ENCODE measurements around the gene TSSC4.

Gene TSSC4

DNA sequence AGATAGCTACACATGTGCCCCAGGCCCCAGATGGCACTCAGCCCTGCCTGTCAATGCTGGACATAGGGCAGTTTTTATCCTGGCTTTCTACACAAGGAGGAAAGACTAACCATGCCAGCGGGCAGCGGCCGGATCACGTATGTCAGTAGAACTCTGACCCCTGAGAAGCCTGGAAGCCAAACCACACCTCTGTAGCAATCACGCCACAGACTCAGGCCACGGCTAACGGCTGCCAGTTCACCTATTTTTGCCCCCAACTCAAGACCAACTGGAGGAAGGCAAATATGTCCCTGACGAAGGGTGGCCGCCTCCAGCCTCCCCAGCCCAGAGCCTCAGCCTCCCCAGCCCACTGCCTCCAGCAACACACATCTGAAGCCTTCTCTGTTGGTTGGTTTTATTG is 30.7 kb upstream of the TSSC4 start:
- DNase-seq, result no peak

GRCh38 chr11:2374456-2375201 is 25.9 kb upstream of the TSSC4 start:
- no peak for DNase-seq

- no peak for DNase-seq
Observed at GRCh38 chr11:2375341-2375853, 25.2 kb upstream of the TSSC4 start.

- DNase-seq, result no peak
Observed at GRCh38 chr11:2375964-2376551, 24.5 kb upstream of the TSSC4 start.

- DNase-seq, result peak in 1 of 2 experiments; percentile 12
Observed at GRCh38 chr11:2376751-2377451, 23.6 kb upstream of the TSSC4 start, which contains the start of gene CD81. Gene CD81, plus strand, starts transcription at chr11:2377310. Its CDS starts 240 bp downstream, at chr11:2377550.

- peak in 1 of 2 experiments; percentile 31 for DNase-seq
Observed at GRCh38 chr11:2377511-2378443, 22.8 kb upstream of the TSSC4 start.

GRCh38 chr11:2378527-2379210 is 21.9 kb upstream of the TSSC4 start:
- no peak for DNase-seq

DNA sequence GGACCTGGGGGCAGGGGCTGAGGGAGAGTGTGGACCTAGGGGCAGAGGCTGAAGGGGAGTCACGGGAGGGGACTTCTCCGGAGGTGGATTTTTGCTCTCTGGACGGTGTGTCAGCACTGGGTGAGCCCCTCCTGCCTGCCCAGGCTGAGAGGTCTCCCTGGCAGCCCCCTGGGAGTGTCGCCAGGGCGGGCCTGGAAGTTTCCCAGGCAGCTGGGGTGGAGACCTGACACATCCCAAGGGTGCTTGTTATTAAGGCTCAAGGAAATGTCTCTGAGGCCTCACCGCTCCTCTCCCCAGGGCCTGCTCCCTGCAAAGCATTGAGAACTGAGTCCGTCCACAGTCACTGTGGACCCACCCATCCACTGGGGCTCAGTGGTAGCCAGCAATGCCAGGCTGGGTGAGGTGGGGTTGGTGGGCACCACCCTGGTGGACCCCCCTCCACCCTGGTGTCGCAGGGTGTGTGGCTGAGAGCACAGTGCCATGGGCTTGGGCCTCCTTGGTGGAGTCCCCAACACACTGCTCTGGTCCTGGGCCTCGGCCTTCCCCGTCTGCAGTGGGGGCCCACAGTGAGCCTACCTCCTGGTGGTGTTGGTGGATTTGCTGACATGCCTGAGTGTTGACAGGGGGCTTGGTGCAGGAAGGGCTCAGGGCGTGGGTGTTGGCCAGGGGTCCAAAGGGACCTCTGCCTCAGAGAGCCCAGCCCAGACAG is 20.9 kb upstream of the TSSC4 start:
- DNase-seq, result no peak

GRCh38 chr11:2380396-2380795 is 20.2 kb upstream of the TSSC4 start:
- DNase-seq, result no peak

GRCh38 chr11:2380807-2381350 is 19.7 kb upstream of the TSSC4 start:
- DNase-seq, result no peak

- DNase-seq, result no peak
Observed at GRCh38 chr11:2381494-2382128, 18.9 kb upstream of the TSSC4 start.

- no peak for DNase-seq
Observed at GRCh38 chr11:2382129-2382517, 18.4 kb upstream of the TSSC4 start.

- DNase-seq, result no peak
Observed at GRCh38 chr11:2382936-2383851, 17.4 kb upstream of the TSSC4 start.

- DNase-seq, result no peak
Observed at GRCh38 chr11:2383852-2384804, 16.4 kb upstream of the TSSC4 start.

DNA sequence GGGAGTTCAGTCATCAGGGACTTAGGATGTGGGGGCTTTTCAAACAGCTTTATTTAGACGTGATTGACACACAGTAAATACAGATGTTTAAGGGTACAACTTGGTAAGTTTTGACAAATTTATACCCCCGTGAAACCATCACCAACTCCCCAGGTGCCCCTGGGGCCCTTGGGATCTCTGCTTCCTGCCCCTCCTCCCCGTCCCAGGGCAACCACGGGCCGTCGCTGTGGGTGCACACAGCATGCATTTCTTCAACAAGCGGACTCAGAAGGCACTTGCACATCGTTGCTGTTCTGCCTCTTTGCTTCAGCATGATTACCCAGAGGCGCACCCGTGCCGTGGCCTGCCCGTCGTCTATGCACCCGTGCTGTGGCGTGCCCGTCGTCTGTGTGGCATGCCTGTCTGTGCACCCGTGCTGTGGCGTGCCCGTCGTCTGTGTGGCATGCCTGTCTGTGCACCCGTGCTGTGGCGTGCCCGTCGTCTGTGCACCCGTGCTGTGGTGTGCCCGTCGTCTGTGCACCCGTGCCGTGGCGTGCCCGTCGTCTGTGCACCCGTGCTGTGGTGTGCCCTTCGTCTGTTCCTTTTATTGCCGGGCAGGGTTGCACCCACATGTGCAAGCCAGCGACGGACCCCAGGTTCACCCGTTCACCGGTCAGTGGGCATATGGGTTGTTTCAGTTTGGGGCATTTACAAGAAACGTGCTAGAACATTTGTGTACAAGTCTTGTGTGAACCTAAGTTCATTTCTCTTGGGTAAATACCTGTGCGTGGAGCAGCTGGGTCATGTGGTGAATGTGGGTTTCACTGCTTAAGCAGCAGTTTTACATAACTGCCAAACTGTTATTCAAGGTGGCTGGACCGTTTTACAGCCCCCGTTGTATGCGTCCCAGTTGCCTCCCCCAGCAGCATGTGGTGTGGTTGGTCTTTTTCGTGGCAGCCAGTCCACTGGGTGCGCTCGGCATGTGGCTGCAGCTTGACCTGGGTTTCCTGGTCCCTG is 15.1 kb upstream of the TSSC4 start:
- no peak for DNase-seq

- DNase-seq, result no peak
Observed at GRCh38 chr11:2386591-2386990, 14.0 kb upstream of the TSSC4 start.
